Lower leg skin (tissue), 3 donors: Measurements from ENCODE around the gene LRAT.
"Not testable (repeated sequence)": the region's sequence is repeated elsewhere in the genome, so short reads cannot be mapped to it uniquely, and the experiment has no call there.

Experiments
- CTCF ChIP-seq, 3 donors: fragments of 450-650 bp; IDR thresholded peaks; one replicate each; pipeline ENCODE4 v1.5.1; 2016; ENCODE audit warnings: antibody characterized with exemption in 3 of 3, mild to moderate bottlenecking in 3 of 3, moderate library complexity in 2 of 3
- POLR2A ChIP-seq, 2 donors: fragments of 450-650 bp; IDR thresholded peaks; one replicate each; pipeline ENCODE4 v1.6.1; 2016 to 2017; ENCODE audit warnings: antibody characterized with exemption in 2 of 2, mild to moderate bottlenecking in 1 of 2, moderate library complexity in 1 of 2

GRCh38 chr4:154723601-154724000 is 20.2 kb upstream of the LRAT start:
- not testable (repeated sequence) for TF ChIP-seq CTCF, POLR2A (IDR thresholded peaks at IDR 0.05)
